Cardiac ventricle fibroblast (primary cell): ENCODE measurements around the gene TRPV4. TPM values are rescaled to one million over a fixed set of nuclear protein-coding genes. Genes with fewer than 3 reads are reported as not detected.

Experiments
- total RNA-seq: library from RNA; depleted of rRNA; stranded (reverse); fragments of >200 nt; gene quantifications from 2 replicates; pipeline ENCODE4 v1.2.3, GENCODE V29; 2015

TRPV4 gene
- 2.6 TPM in 2 replicates for total RNA-seq

GRCh38 chr12:109833307-109834189 is at the start of gene TRPV4:
TRPV4 (minus strand) TSS chr12:109833398; CDS start chr12:109814796, 18,602 bp downstream.

GRCh38 chr12:109880043-109880931 is 47.1 kb upstream of the TRPV4 start, which contains the start of gene GLTP:
GLTP (minus strand) TSS chr12:109880541; CDS start chr12:109880374, 167 bp downstream.

Other genes starting within 250 kb of the TRPV4 start
- gene FAM222A, start 119.6 kb downstream of the TRPV4 start, total RNA-seq: 0.12 and 0.64 TPM in 2 replicates
- gene GLTP, start 47.1 kb upstream of the TRPV4 start, total RNA-seq: 29.8 and 44.0 TPM in 2 replicates
- gene TCHP, start 66.9 kb upstream of the TRPV4 start, total RNA-seq: 4.9 and 7.8 TPM in 2 replicates
- 29.6 and 29.8 TPM in 2 replicates for gene GIT2, start 163.0 kb upstream of the TRPV4 start, total RNA-seq
- gene ANKRD13A, start 166.0 kb upstream of the TRPV4 start, total RNA-seq: 37.6 and 43.7 TPM in 2 replicates
- gene C12orf76, start 215.1 kb upstream of the TRPV4 start, total RNA-seq: 17.5 and 18.0 TPM in 2 replicates